GM12878 (cell line): ENCODE data around the gene HMOX2. TPM values are rescaled to one million over a fixed set of nuclear protein-coding genes. Genes with fewer than 3 reads are reported as not detected.

Experiments used
- ATF3 ChIP-seq: IDR thresholded peaks from 2 replicates; pipeline ENCODE4 v1.6.1; 2011; ENCODE audit warnings: low read depth, mild to moderate bottlenecking, low read length, moderate library complexity, borderline replicate concordance; ENCODE audit errors: extremely low read depth
- MLLT1 ChIP-seq: fragments of 450-650 bp; IDR thresholded peaks from 2 replicates; pipeline ENCODE4 v1.6.1; 2016; ENCODE audit warnings: mild to moderate bottlenecking
- NR2F1 ChIP-seq: fragments of 450-650 bp; conservative IDR thresholded peaks from 2 replicates; pipeline ENCODE4 v1.6.1; 2017; ENCODE audit warnings: mild to moderate bottlenecking
- PRDM15 ChIP-seq: fragments of 450-650 bp; formaldehyde crosslinking; IDR thresholded peaks from 2 replicates; pipeline ENCODE4 v1.4.0; 2020; ENCODE audit warnings: mild to moderate bottlenecking, moderate library complexity
- SP1 ChIP-seq: IDR thresholded peaks from one replicate; pipeline ENCODE4 v1.6.1; 2011; ENCODE audit warnings: low read depth, low read length
- SPI1 ChIP-seq: IDR thresholded peaks from 2 replicates; pipeline ENCODE4 v1.6.1; 2011; ENCODE audit warnings: low read depth, mild to moderate bottlenecking, low read length, moderate library complexity, borderline replicate concordance; ENCODE audit not compliant: insufficient read depth
- YY1 ChIP-seq: IDR thresholded peaks from 2 replicates; pipeline ENCODE4 v1.6.1; 2011; ENCODE audit warnings: low read depth, mild to moderate bottlenecking, low read length
- ZNF622 ChIP-seq: fragments of 450-650 bp; IDR thresholded peaks from 2 replicates; pipeline ENCODE4 v1.6.1; 2017; ENCODE audit warnings: mild to moderate bottlenecking, inconsistent platforms
- polyA plus RNA-seq, 11 experiments: library from polyadenylated mRNA; depleted of rRNA in 4 of 11; unstranded in 6 of 11; stranded (reverse) in 5 of 11; fragments of >200 nt; fragmentation: Nextera tagmentation in 4 of 11; fragmentation: Illumina TruSeq in 1 of 11; extraction: Ambion mirVana in 4 of 11; extraction: Trizol in 1 of 11; gene quantifications; 1 replicate in 1 of 11; 2 replicates in 10 of 11; pipeline versions ENCODE4 v1.2.1 to v1.2.3, GENCODE V29; 2011 to 2016; ENCODE audit warnings: inconsistent platforms in 2 of 11, missing spikeins in 2 of 11, low read depth in 1 of 11
- total RNA-seq, 4 experiments: library from RNA; depleted of rRNA in 3 of 4; stranded (reverse); fragments of >200 nt in 3 of 4; fragmentation: Illumina TruSeq in 1 of 4; extraction: Trizol in 1 of 4; gene quantifications; 2 replicates each; pipeline versions ENCODE4 v1.2.1 to v1.2.3, GENCODE V29; 2013 to 2021

Gene HMOX2
- total and polyA plus RNA-seq, 10 of the 15 experiments (the other 5 are each of a cell fraction or from before 2014, with no cell fraction given), result 26.4 to 111 (median 57.8) TPM

GRCh38 chr16:4496305-4496704, 20.1 kb downstream of the HMOX2 start (continued):
- TF ChIP-seq PRDM15 (CRISPR knock-in tag) (no peak), YY1 (no peak), ZNF622 (no peak), MLLT1 (no peak), SPI1 (no peak), NR2F1 (no peak), SP1 (no peak), ATF3 (no peak)
